Measurements from ENCODE around the gene THEMIS2.
"Not testable (repeated sequence)": the region's sequence is repeated elsewhere in the genome, so short reads cannot be mapped to it uniquely, and the experiment has no call there.

Gene THEMIS2

GRCh38 chr1:27872059-27872801, at the start of gene THEMIS2:
Gene THEMIS2 (plus strand): TSS chr1:27872544. CDS start chr1:27872572, 28 bp downstream.
- peak; percentile 88 for DNase-seq

- no peak for DNase-seq
Observed at GRCh38 chr1:27823784-27824183, 48.6 kb upstream of the THEMIS2 start.

- no peak for DNase-seq
Observed at GRCh38 chr1:27824411-27824810, 47.9 kb upstream of the THEMIS2 start.

GRCh38 chr1:27829339-27829960, 42.9 kb upstream of the THEMIS2 start:
- DNase-seq: not testable (repeated sequence)

- DNase-seq: peak; percentile 91
Observed at GRCh38 chr1:27830621-27831440, 41.5 kb upstream of the THEMIS2 start, which contains the start of gene PPP1R8. Gene PPP1R8 (plus strand): TSS chr1:27830782. CDS start chr1:27830836, 54 bp downstream.

- DNase-seq: no peak
Observed at GRCh38 chr1:27831568-27832410, 40.6 kb upstream of the THEMIS2 start.

- no peak for DNase-seq
Observed at GRCh38 chr1:27832762-27833161, 39.6 kb upstream of the THEMIS2 start.

GRCh38 chr1:27833470-27833869, 38.9 kb upstream of the THEMIS2 start:
- no peak for DNase-seq

GRCh38 chr1:27835046-27835445, 37.3 kb upstream of the THEMIS2 start:
- no peak for DNase-seq

- no peak for DNase-seq
Observed at GRCh38 chr1:27835501-27835900, 36.8 kb upstream of the THEMIS2 start.

GRCh38 chr1:27849951-27850350, 22.4 kb upstream of the THEMIS2 start:
- no peak for DNase-seq

- DNase-seq: no peak
Observed at GRCh38 chr1:27855085-27855484, 17.3 kb upstream of the THEMIS2 start.

- DNase-seq: no peak
Observed at GRCh38 chr1:27856561-27857343, 15.6 kb upstream of the THEMIS2 start.

GRCh38 chr1:27857552-27857951, 14.8 kb upstream of the THEMIS2 start:
- not testable (repeated sequence) for DNase-seq

GRCh38 chr1:27858072-27858948, 14.0 kb upstream of the THEMIS2 start:
- peak; percentile 93 for DNase-seq

- no peak for DNase-seq
Observed at GRCh38 chr1:27858949-27859576, 13.3 kb upstream of the THEMIS2 start.

- DNase-seq: no peak
Observed at GRCh38 chr1:27861436-27861835, 10.9 kb upstream of the THEMIS2 start.

GRCh38 chr1:27862004-27862403, 10.3 kb upstream of the THEMIS2 start:
- DNase-seq: no peak

GRCh38 chr1:27862671-27863537, 9.4 kb upstream of the THEMIS2 start:
- no peak for DNase-seq

Measured in stimulated activated CD8-positive, alpha-beta memory T cell treated with anti-CD3 and anti-CD28 coated beads, Interleukin-4, amount 100 ng/mL, for 48 hours (primary cell).